ENCODE measurements around the gene KCNG2.

DNA sequence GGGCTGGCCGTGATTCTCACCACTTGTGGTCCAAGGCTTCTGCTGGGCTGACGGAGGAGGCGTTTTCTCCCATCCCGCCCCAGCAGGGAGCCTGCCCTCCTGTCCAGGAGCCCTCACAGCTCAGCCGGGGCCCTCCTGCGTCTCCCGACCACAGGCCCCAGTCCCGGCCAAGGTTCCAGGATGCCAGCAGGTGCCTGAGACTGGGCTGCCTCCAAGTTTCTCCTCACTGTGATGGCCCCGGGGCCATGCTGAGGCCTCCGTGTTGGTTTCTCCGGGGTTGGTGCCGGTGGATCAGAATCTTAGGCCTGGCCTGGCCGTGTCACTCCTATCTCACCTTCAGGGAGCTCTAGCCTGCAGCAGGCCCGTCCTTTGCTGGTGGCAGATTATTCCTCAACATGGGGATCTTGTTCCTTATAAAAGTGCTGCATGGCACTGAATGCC lies 5.9 kb downstream of the KCNG2 start:
- TF ChIP-seq, protein P1, sequence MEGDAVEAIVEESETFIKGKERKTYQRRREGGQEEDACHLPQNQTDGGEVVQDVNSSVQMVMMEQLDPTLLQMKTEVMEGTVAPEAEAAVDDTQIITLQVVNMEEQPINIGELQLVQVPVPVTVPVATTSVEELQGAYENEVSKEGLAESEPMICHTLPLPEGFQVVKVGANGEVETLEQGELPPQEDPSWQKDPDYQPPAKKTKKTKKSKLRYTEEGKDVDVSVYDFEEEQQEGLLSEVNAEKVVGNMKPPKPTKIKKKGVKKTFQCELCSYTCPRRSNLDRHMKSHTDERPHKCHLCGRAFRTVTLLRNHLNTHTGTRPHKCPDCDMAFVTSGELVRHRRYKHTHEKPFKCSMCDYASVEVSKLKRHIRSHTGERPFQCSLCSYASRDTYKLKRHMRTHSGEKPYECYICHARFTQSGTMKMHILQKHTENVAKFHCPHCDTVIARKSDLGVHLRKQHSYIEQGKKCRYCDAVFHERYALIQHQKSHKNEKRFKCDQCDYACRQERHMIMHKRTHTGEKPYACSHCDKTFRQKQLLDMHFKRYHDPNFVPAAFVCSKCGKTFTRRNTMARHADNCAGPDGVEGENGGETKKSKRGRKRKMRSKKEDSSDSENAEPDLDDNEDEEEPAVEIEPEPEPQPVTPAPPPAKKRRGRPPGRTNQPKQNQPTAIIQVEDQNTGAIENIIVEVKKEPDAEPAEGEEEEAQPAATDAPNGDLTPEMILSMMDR (conservative IDR thresholded peaks at IDR 0.05): no peak
- TF ChIP-seq EZH2 (IDR thresholded peaks at IDR 0.05; ENCODE audit: low read depth): no peak
